Astrocyte of the spinal cord (primary cell): ENCODE measurements around the gene C15orf61.

Experiments
- DNase-seq: peaks from one replicate; pipeline ENCODE4 v3.0.0; 2011; ENCODE audit warnings: low read depth, low spot score
- H3K4me3 ChIP-seq: 2 replicates; pipeline ENCODE4 v1.5.1; 2011; ENCODE audit warnings: low read depth, mild to moderate bottlenecking, low read length, moderate library complexity
- CTCF ChIP-seq: IDR thresholded peaks from 2 replicates; pipeline ENCODE4 v1.5.1; 2012; ENCODE audit warnings: low read depth, mild to moderate bottlenecking, low read length, inconsistent platforms
- in situ Hi-C: cut with HindIII; loops from 2 replicates; pipeline ENCODE4 v1.10.0; 2017; ENCODE audit warnings: low sequenced_read_pairs

The C15orf61 gene

GRCh38 chr15:67556976-67557570, 36.1 kb downstream of the C15orf61 start:
- no peak overlapping the region for H3K4me3 ChIP-seq
- no peak for TF ChIP-seq CTCF
- no peak for DNase-seq
- in situ Hi-C loops: no loop called here

- in situ Hi-C loops: no loop called here
- no peak for TF ChIP-seq CTCF
- DNase-seq: no peak
Measured at GRCh38 chr15:67558502-67558901, 37.6 kb downstream of the C15orf61 start.

GRCh38 chr15:67559158-67559557, 38.2 kb downstream of the C15orf61 start:
- DNase-seq: no peak
- in situ Hi-C loops: no loop called here
- no peak for TF ChIP-seq CTCF
- no peak overlapping the region for H3K4me3 ChIP-seq

More at GRCh38 chr15:67558502-67558901, 37.6 kb downstream of the C15orf61 start:
- no peak overlapping the region for H3K4me3 ChIP-seq

GRCh38 chr15:67559576-67559975, 38.6 kb downstream of the C15orf61 start:
- H3K4me3 ChIP-seq: no peak overlapping the region
- in situ Hi-C loops: no loop called here
- TF ChIP-seq CTCF: no peak
- no peak for DNase-seq

GRCh38 chr15:67560320-67560719, 39.4 kb downstream of the C15orf61 start:
- TF ChIP-seq CTCF: no peak
- no peak for DNase-seq
- no peak overlapping the region for H3K4me3 ChIP-seq
- in situ Hi-C loops: no loop called here

GRCh38 chr15:67563092-67563491, 42.2 kb downstream of the C15orf61 start:
- in situ Hi-C loops: no loop called here
- no peak for TF ChIP-seq CTCF
- H3K4me3 ChIP-seq: no peak overlapping the region
- DNase-seq: no peak
